Ectodermal cell (in vitro differentiated cells): ENCODE measurements around the gene SMPD4.
"Not testable (repeated sequence)": the region's sequence is repeated elsewhere in the genome, so short reads cannot be mapped to it uniquely, and the experiment has no call there.

Source experiments
- H3K27ac ChIP-seq: 2 replicates; pipeline ENCODE4 v1.7.0; 2013; ENCODE audit warnings: mild to moderate bottlenecking, low read depth, low read length; ENCODE audit not compliant: insufficient read depth, poor library complexity, severe bottlenecking
- H3K27me3 ChIP-seq: 2 replicates; pipeline ENCODE4 v1.7.0; 2013; ENCODE audit warnings: mild to moderate bottlenecking, low read length; ENCODE audit not compliant: insufficient read depth, control insufficient read depth, poor library complexity, severe bottlenecking
- H3K36me3 ChIP-seq: one replicate; pipeline ENCODE4 v1.7.0; 2013; ENCODE audit warnings: low read length; ENCODE audit not compliant: control insufficient read depth, insufficient read depth
- H3K4me1 ChIP-seq: one replicate; pipeline ENCODE4 v1.7.0; 2013; ENCODE audit warnings: low read length; ENCODE audit not compliant: control insufficient read depth, insufficient read depth
- H3K4me3 ChIP-seq: 2 replicates; pipeline ENCODE4 v1.7.0; 2013; ENCODE audit warnings: low read depth, low read length, control low read depth; ENCODE audit not compliant: insufficient read depth
- H3K9me3 ChIP-seq: 2 replicates; pipeline ENCODE4 v1.7.0; 2013; ENCODE audit warnings: mild to moderate bottlenecking, low read length, moderate library complexity; ENCODE audit not compliant: control insufficient read depth
- WGBS, 2 experiments: methylation state at CpG; one replicate each; pipeline ENCODE4 v1.1.7; 2013; ENCODE audit warnings: missing lambda C conversion rate in 2 of 2; 5-methylcytosine and 5-hydroxymethylcytosine counted together

SMPD4 gene

DNA sequence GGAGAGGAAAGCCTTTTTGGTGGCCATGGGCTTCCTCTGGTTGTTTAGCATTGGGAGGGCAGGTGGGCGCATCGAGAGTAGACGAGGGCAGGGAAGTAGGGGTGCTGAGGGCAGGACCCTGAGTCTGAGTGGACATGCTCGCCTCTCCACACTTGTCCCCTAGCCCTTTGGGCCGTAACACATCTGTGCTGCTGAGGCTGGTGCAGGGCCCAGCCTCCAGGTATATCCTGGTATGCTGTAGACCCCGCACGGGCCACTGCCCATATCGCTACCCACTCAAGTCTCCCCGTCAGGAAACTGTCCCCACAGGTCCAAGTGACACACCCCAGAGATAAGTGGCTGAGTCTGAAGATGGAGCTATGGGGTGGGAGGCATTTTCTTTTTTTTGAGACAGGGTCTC is 22.8 kb downstream of the SMPD4 start:
- H3K27me3 ChIP-seq, result no peaks in the 10 kb centered on the region
- H3K4me3 ChIP-seq, result no peak overlapping the region
- no peaks in the 10 kb centered on the region for H3K4me1 ChIP-seq
- peaks cover 7% of the 10 kb centered on the region for H3K36me3 ChIP-seq
- H3K27ac ChIP-seq, result no peak overlapping the region
- H3K9me3 ChIP-seq, result no peaks in the 10 kb centered on the region
- WGBS, 2 experiments, result 96 to 97% methylated on average over 9 of the region's 9 CpGs

DNA sequence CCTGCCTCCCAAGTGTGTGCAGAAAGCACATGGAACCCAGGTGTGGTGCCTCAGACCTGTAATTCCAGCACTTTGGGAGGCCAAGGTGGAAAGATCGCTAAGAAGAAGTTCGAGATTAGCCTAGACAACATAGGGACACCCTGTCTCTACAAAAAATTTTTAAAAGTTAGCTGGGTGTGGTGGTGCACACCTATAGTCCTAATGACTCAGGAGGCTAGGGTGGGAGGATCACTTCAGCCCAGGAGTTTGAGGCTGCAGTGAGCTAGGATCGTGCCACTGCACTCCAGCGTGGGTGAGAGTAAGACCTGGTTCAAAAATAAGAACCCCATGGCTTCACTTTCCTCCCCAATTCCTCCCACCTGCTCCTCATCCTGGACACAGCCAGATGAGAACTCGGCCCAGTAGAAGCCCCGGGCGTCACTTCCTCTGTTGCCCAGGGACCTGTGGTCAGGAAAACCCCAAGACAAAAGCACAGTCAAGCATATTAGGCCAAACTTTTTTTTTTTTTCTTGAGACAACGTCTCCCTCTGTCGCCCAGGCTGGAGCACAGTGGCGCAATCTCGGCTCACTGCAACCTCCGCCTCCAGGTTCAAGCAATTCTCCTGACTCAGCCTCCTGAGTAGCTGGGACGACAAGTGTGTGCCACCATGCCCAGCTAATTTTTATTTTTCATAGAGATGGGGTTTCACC is 23.4 kb downstream of the SMPD4 start:
- not testable (repeated sequence) for H3K4me3 ChIP-seq, H3K4me1 ChIP-seq, H3K27me3 ChIP-seq, H3K27ac ChIP-seq, H3K9me3 ChIP-seq, H3K36me3 ChIP-seq
- WGBS, 2 experiments, result 92% methylated on average over 13 of the region's 13 CpGs

DNA sequence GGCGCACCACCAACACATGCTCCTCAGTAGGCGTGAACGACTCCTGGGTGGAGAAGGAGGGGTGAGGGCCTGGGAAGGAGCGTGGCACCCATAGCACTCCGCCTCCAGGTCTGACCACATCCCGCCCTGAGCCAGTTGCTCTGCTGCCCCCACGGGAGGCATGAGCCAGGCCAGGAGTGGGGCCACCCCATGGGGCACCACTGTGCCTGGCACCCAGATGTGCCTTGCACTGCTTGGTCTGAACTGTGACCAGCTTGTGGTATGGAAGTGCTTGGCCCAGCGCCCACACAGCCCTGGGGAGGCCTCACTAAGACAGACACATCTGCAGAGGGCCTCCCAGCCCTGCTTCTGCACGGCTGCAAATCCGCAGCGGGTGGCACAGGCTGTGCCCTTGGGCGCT is 24.0 kb downstream of the SMPD4 start:
- not testable (repeated sequence) for H3K27ac ChIP-seq, H3K9me3 ChIP-seq, H3K36me3 ChIP-seq, H3K4me3 ChIP-seq, H3K27me3 ChIP-seq, H3K4me1 ChIP-seq
- WGBS, 2 experiments, result 93 to 98% methylated on average over 11 of the region's 12 CpGs

DNA sequence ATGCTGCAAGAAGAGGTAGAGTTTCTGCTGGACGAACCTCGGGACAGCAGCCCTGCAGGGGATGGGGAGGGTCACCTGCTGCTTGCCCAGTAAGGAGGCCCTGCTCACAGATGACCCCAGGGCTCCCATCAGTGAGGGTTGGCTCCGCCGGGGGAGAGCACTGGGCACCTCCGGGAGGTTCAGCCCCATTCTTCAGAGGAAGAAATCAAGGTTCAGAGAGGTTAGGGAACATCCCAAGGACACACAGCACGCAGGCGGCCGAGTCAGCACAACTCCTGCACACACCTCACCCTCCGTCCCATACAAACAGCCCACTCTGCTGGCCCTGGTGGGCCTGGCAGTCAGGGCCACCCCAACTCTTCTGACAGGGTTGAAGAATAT is 24.8 kb downstream of the SMPD4 start:
- peaks cover 6% of the 10 kb centered on the region for H3K36me3 ChIP-seq
- H3K27me3 ChIP-seq, result no peaks in the 10 kb centered on the region
- H3K27ac ChIP-seq, result no peak overlapping the region
- H3K4me1 ChIP-seq, result no peaks in the 10 kb centered on the region
- H3K4me3 ChIP-seq, result no peak overlapping the region
- no peaks in the 10 kb centered on the region for H3K9me3 ChIP-seq
- WGBS, 2 experiments, result 94 to 96% methylated on average over 9 of the region's 9 CpGs

- H3K4me1 ChIP-seq, H3K27me3 ChIP-seq, H3K9me3 ChIP-seq, H3K27ac ChIP-seq, H3K36me3 ChIP-seq, H3K4me3 ChIP-seq: not testable (repeated sequence)
- WGBS, 2 experiments, result 81 to 83% methylated on average over 16 of the region's 16 CpGs
These were observed 25.3 kb downstream of the SMPD4 start for GRCh38 chr2:130155956-130156623.

GRCh38 chr2:130154773-130155765 is 26.3 kb downstream of the SMPD4 start:
- H3K36me3 ChIP-seq, result peaks cover 6% of the 10 kb centered on the region
- no peaks in the 10 kb centered on the region for H3K27me3 ChIP-seq
- WGBS, 2 experiments, result 96% methylated on average over 29 of the region's 29 CpGs
- H3K9me3 ChIP-seq, result no peaks in the 10 kb centered on the region
- H3K4me1 ChIP-seq, result no peaks in the 10 kb centered on the region
- no peak overlapping the region for H3K27ac ChIP-seq
- H3K4me3 ChIP-seq, result no peak overlapping the region

DNA sequence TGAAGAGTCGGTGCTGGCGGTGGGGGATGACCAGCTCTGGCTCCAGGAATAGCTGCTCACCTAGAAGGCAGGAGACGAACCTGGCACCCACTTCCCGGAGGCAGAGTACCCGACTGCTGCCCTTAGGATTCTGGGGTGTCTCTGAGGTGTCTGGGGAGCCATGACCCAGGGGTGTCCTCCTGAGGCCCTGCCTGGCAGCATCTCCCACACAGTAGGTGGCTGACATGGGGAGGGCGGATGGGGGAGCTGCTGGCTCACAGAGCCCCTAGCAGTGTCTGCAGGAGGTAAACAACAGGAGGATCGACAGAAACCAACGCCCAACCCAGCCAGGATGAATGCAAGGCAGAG is 27.0 kb downstream of the SMPD4 start:
- not testable (repeated sequence) for H3K4me1 ChIP-seq, H3K4me3 ChIP-seq, H3K27me3 ChIP-seq, H3K27ac ChIP-seq, H3K36me3 ChIP-seq, H3K9me3 ChIP-seq
- WGBS, 2 experiments, result 94 to 96% methylated on average over 8 of the region's 8 CpGs

DNA sequence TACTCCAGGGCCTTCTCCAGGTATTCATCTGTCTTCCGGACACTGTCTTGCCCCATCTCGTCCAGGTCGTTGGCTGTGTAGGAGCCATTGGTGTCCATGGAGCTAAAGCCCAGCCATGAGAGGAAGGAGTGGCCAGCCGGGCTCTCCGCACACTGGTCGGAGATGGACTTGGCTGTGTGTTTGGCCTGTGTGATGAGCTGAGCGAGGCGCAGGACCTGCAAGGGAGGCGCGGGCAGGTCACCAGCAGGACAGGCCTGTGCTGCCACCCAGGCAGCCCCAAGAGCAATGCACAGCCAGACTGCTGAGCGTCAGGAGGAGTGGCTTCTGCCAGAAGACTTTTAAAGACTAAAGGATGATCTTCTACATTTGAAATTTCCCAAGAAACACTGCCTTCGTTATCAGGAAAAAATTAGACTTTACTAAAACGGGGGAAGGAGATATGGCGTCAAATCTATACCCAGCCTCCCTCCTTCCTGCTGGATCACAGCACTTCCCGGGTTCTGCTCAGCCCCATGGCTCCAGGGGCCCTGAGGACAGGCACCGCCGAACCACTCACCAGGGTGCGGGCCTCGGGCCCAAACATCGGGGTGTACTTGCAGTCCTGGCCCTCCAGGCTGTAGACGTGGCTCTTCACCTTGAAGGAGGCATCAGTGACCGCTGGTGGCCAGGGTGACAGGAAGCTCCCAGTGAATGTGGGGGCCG is 27.5 kb downstream of the SMPD4 start:
- H3K4me1 ChIP-seq, H3K4me3 ChIP-seq, H3K9me3 ChIP-seq, H3K27me3 ChIP-seq, H3K27ac ChIP-seq, H3K36me3 ChIP-seq: not testable (repeated sequence)
- WGBS, 2 experiments, result 95 to 97% methylated on average over 18 to 23 of the region's 23 CpGs

- Histone ChIP-seq H3K27me3 (no peaks in the 10 kb centered on the region), H3K4me1 (no peaks in the 10 kb centered on the region), H3K9me3 (no peaks in the 10 kb centered on the region), H3K4me3 (no peak overlapping the region), H3K27ac (no peak overlapping the region), H3K36me3 (peaks cover 6% of the 10 kb centered on the region)
- 96 to 97% methylated on average over 24 to 25 of the region's 25 CpGs for WGBS, 2 experiments
These were observed 28.4 kb downstream of the SMPD4 start for GRCh38 chr2:130152816-130153595.
